ENCODE results near the gene XAGE1A.
"Not testable (repeated sequence)": the region's sequence is repeated elsewhere in the genome, so short reads cannot be mapped to it uniquely, and the experiment has no call there.

The XAGE1A gene

GRCh38 chrX:52495545-52496418 lies at the start of gene XAGE1A:
Gene XAGE1A (plus strand): TSS chrX:52495808. CDS start chrX:52497362, 1,554 bp downstream.
- not testable (repeated sequence) for H3K36me3 ChIP-seq (ENCODE audit: insufficient read depth, low read length); H3K79me2 ChIP-seq (ENCODE audit: insufficient read depth, low read length); H2AFZ ChIP-seq (ENCODE audit: low read length); H4K20me1 ChIP-seq (ENCODE audit: insufficient read depth, low read length, poor library complexity, severe bottlenecking); H3K9me3 ChIP-seq (ENCODE audit: insufficient read depth, low read depth, low read length); H3K4me3 ChIP-seq (ENCODE audit: low read length, poor library complexity, severe bottlenecking); H3K27me3 ChIP-seq (ENCODE audit: insufficient read depth, low read length, poor library complexity, severe bottlenecking); H3K4me2 ChIP-seq (ENCODE audit: low read depth, low read length, poor library complexity, severe bottlenecking); H3K9ac ChIP-seq (ENCODE audit: low read depth, low read length, poor library complexity, severe bottlenecking); H3F3A ChIP-seq (ENCODE audit: low read depth); H3K4me1 ChIP-seq (ENCODE audit: insufficient read depth, low read length, poor library complexity, severe bottlenecking); H3K9me2 ChIP-seq (replicated peaks; ENCODE audit: low read depth, low read length)

GRCh38 chrX:52452031-52452430 lies 43.6 kb upstream of the XAGE1A start:
- not testable (repeated sequence) for H3K27me3 ChIP-seq (ENCODE audit: insufficient read depth, low read length, poor library complexity, severe bottlenecking); H3K4me2 ChIP-seq (ENCODE audit: low read depth, low read length, poor library complexity, severe bottlenecking); H3K9ac ChIP-seq (ENCODE audit: low read depth, low read length, poor library complexity, severe bottlenecking)

GRCh38 chrX:52471301-52471700 lies 24.3 kb upstream of the XAGE1A start:
- H3K9ac ChIP-seq (ENCODE audit: low read depth, low read length, poor library complexity, severe bottlenecking); H3F3A ChIP-seq (ENCODE audit: low read depth); H3K4me2 ChIP-seq (ENCODE audit: low read depth, low read length, poor library complexity, severe bottlenecking); H3K27me3 ChIP-seq (ENCODE audit: insufficient read depth, low read length, poor library complexity, severe bottlenecking); H3K4me3 ChIP-seq (ENCODE audit: low read length, poor library complexity, severe bottlenecking); H2AFZ ChIP-seq (ENCODE audit: low read length); H3K9me3 ChIP-seq (ENCODE audit: insufficient read depth, low read depth, low read length); H3K4me1 ChIP-seq (ENCODE audit: insufficient read depth, low read length, poor library complexity, severe bottlenecking); H3K79me2 ChIP-seq (ENCODE audit: insufficient read depth, low read length); H4K20me1 ChIP-seq (ENCODE audit: insufficient read depth, low read length, poor library complexity, severe bottlenecking); H3K36me3 ChIP-seq (ENCODE audit: insufficient read depth, low read length); H3K9me2 ChIP-seq (replicated peaks; ENCODE audit: low read depth, low read length): not testable (repeated sequence)

More at GRCh38 chrX:52452031-52452430, 43.6 kb upstream of the XAGE1A start:
- not testable (repeated sequence) for H3F3A ChIP-seq (ENCODE audit: low read depth); H3K79me2 ChIP-seq (ENCODE audit: insufficient read depth, low read length); H3K4me3 ChIP-seq (ENCODE audit: low read length, poor library complexity, severe bottlenecking); H2AFZ ChIP-seq (ENCODE audit: low read length); H3K9me3 ChIP-seq (ENCODE audit: insufficient read depth, low read depth, low read length); H3K4me1 ChIP-seq (ENCODE audit: insufficient read depth, low read length, poor library complexity, severe bottlenecking); H3K36me3 ChIP-seq (ENCODE audit: insufficient read depth, low read length); H4K20me1 ChIP-seq (ENCODE audit: insufficient read depth, low read length, poor library complexity, severe bottlenecking); H3K9me2 ChIP-seq (replicated peaks; ENCODE audit: low read depth, low read length)

GRCh38 chrX:52496419-52496772 lies 788 bp downstream of the XAGE1A start:
- not testable (repeated sequence) for H3K79me2 ChIP-seq (ENCODE audit: insufficient read depth, low read length); H4K20me1 ChIP-seq (ENCODE audit: insufficient read depth, low read length, poor library complexity, severe bottlenecking); H2AFZ ChIP-seq (ENCODE audit: low read length)

GRCh38 chrX:52501362-52501761 lies 5.8 kb downstream of the XAGE1A start:
- not testable (repeated sequence) for H3K9ac ChIP-seq (ENCODE audit: low read depth, low read length, poor library complexity, severe bottlenecking)

More at GRCh38 chrX:52496419-52496772, 788 bp downstream of the XAGE1A start:
- H3K9me2 ChIP-seq (replicated peaks; ENCODE audit: low read depth, low read length); H3F3A ChIP-seq (ENCODE audit: low read depth); H3K4me2 ChIP-seq (ENCODE audit: low read depth, low read length, poor library complexity, severe bottlenecking); H3K4me3 ChIP-seq (ENCODE audit: low read length, poor library complexity, severe bottlenecking); H3K36me3 ChIP-seq (ENCODE audit: insufficient read depth, low read length); H3K4me1 ChIP-seq (ENCODE audit: insufficient read depth, low read length, poor library complexity, severe bottlenecking); H3K27me3 ChIP-seq (ENCODE audit: insufficient read depth, low read length, poor library complexity, severe bottlenecking); H3K9me3 ChIP-seq (ENCODE audit: insufficient read depth, low read depth, low read length); H3K9ac ChIP-seq (ENCODE audit: low read depth, low read length, poor library complexity, severe bottlenecking): not testable (repeated sequence)

More at GRCh38 chrX:52501362-52501761, 5.8 kb downstream of the XAGE1A start:
- H3K4me3 ChIP-seq (ENCODE audit: low read length, poor library complexity, severe bottlenecking); H3K9me2 ChIP-seq (replicated peaks; ENCODE audit: low read depth, low read length); H3K9me3 ChIP-seq (ENCODE audit: insufficient read depth, low read depth, low read length); H2AFZ ChIP-seq (ENCODE audit: low read length); H3F3A ChIP-seq (ENCODE audit: low read depth); H4K20me1 ChIP-seq (ENCODE audit: insufficient read depth, low read length, poor library complexity, severe bottlenecking); H3K36me3 ChIP-seq (ENCODE audit: insufficient read depth, low read length); H3K4me2 ChIP-seq (ENCODE audit: low read depth, low read length, poor library complexity, severe bottlenecking); H3K79me2 ChIP-seq (ENCODE audit: insufficient read depth, low read length); H3K4me1 ChIP-seq (ENCODE audit: insufficient read depth, low read length, poor library complexity, severe bottlenecking); H3K27me3 ChIP-seq (ENCODE audit: insufficient read depth, low read length, poor library complexity, severe bottlenecking): not testable (repeated sequence)

Data from Loucy (cell line).